Uterus (tissue), 2 donors: Measurements from ENCODE around the gene CHST4.

ENCODE experiments used
- CTCF ChIP-seq, 4 experiments: fragments of 200-600 bp in 2 of 4; fragments of 450-650 bp in 2 of 4; sonication (generic) in 2 of 4; IDR thresholded peaks; one replicate each; pipeline ENCODE4 v1.5.1; 2016 to 2019; ENCODE audit warnings: antibody characterized with exemption in 4 of 4, mild to moderate bottlenecking in 2 of 4, moderate library complexity in 1 of 4
- POLR2A ChIP-seq, 2 donors: fragments of 450-650 bp; IDR thresholded peaks; one replicate each; pipeline ENCODE4 v1.6.1; 2016; ENCODE audit warnings: antibody characterized with exemption in 2 of 2, mild to moderate bottlenecking in 1 of 2, moderate library complexity in 1 of 2

DNA sequence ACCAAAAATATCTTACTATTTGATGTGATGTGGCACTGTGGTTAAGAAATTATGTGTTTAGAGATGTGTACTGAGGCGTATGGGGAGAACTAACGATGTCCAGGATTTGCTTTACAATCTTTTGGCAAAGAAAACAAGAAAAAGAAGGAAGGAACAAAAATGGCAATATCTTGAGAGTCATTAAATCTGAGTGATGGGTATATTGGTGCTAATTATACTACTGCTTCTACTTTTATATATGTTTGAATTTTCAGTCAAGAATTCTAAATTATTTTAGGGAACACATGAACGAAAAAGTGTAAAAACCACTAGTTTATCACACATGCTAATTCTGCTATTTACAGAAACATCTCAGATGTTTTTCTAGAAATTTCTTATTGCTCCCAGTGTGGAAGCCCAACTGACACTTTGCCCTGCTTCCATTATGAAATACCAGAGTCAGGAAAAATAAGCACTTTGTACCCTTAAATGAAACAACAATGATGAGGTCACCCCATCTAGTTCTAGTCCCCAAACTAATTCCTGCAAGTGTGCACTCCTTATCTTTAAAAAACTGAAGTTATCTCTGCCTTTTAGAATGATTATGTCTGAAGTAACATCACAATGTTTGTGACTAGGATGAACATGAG lies 31.8 kb downstream of the CHST4 start:
- no peak for TF ChIP-seq CTCF (IDR thresholded peaks at IDR 0.05)
- no peak for TF ChIP-seq POLR2A (IDR thresholded peaks at IDR 0.05)
